Measurements from ENCODE around the gene MOB3B. TPM values are rescaled to one million over a fixed set of nuclear protein-coding genes. Genes with fewer than 3 reads are reported as not detected.
"Not testable (repeated sequence)": the region's sequence is repeated elsewhere in the genome, so short reads cannot be mapped to it uniquely, and the experiment has no call there.

The MOB3B gene
- total RNA-seq, 1 experiment from 2014 or later, result 0.15 TPM

GRCh38 chr9:27482709-27483108 is 46.9 kb downstream of the MOB3B start:
- DNase-seq (ENCODE audit: extremely low read depth, low read depth), result no peak

GRCh38 chr9:27478322-27478721 is 51.3 kb downstream of the MOB3B start:
- no peak for DNase-seq (ENCODE audit: extremely low read depth, low read depth)

GRCh38 chr9:27476870-27477515 is 52.6 kb downstream of the MOB3B start:
- no peak for DNase-seq (ENCODE audit: extremely low read depth, low read depth)

- DNase-seq (ENCODE audit: extremely low read depth, low read depth), result no peak
Measured at GRCh38 chr9:27475057-27475595, 54.5 kb downstream of the MOB3B start.

- DNase-seq (ENCODE audit: extremely low read depth, low read depth), result no peak
Measured at GRCh38 chr9:27474305-27474704, 55.3 kb downstream of the MOB3B start.

- no peak for DNase-seq (ENCODE audit: extremely low read depth, low read depth)
Measured at GRCh38 chr9:27473111-27473529, 56.5 kb downstream of the MOB3B start.

- no peak for DNase-seq (ENCODE audit: extremely low read depth, low read depth)
Measured at GRCh38 chr9:27472195-27472594, 57.4 kb downstream of the MOB3B start.

GRCh38 chr9:27471789-27472188 is 57.8 kb downstream of the MOB3B start:
- DNase-seq (ENCODE audit: extremely low read depth, low read depth), result no peak

- DNase-seq (ENCODE audit: extremely low read depth, low read depth), result no peak
Measured at GRCh38 chr9:27471366-27471765, 58.2 kb downstream of the MOB3B start.

- no peak for DNase-seq (ENCODE audit: extremely low read depth, low read depth)
Measured at GRCh38 chr9:27470291-27470856, 59.2 kb downstream of the MOB3B start.

- no peak for DNase-seq (ENCODE audit: extremely low read depth, low read depth)
Measured at GRCh38 chr9:27469550-27469949, 60.1 kb downstream of the MOB3B start.

GRCh38 chr9:27468462-27469110 is 61.0 kb downstream of the MOB3B start:
- no peak for DNase-seq (ENCODE audit: extremely low read depth, low read depth)

- no peak for DNase-seq (ENCODE audit: extremely low read depth, low read depth)
Measured at GRCh38 chr9:27468000-27468399, 61.6 kb downstream of the MOB3B start.

GRCh38 chr9:27467486-27467885 is 62.1 kb downstream of the MOB3B start:
- DNase-seq (ENCODE audit: extremely low read depth, low read depth), result no peak

GRCh38 chr9:27466516-27466915 is 63.1 kb downstream of the MOB3B start:
- DNase-seq (ENCODE audit: extremely low read depth, low read depth), result not testable (repeated sequence)

- not testable (repeated sequence) for DNase-seq (ENCODE audit: extremely low read depth, low read depth)
Measured at GRCh38 chr9:27464950-27465349, 64.7 kb downstream of the MOB3B start.

- no peak for DNase-seq (ENCODE audit: extremely low read depth, low read depth)
Measured at GRCh38 chr9:27462846-27463245, 66.8 kb downstream of the MOB3B start.

GRCh38 chr9:27462434-27462833 is 67.2 kb downstream of the MOB3B start:
- no peak for DNase-seq (ENCODE audit: extremely low read depth, low read depth)

GRCh38 chr9:27460226-27461023 is 69.2 kb downstream of the MOB3B start:
- peak; percentile 15 for DNase-seq (ENCODE audit: extremely low read depth, low read depth)

GRCh38 chr9:27457445-27457844 is 72.2 kb downstream of the MOB3B start:
- no peak for DNase-seq (ENCODE audit: extremely low read depth, low read depth)
